Neural cell (in vitro differentiated cells): Measurements from ENCODE around the gene YPEL4.

Source experiments
- EP300 ChIP-seq: fragments of 450-650 bp; conservative IDR thresholded peaks from 2 replicates; pipeline ENCODE4 v1.6.1; 2014; ENCODE audit warnings: antibody characterized with exemption, mild to moderate bottlenecking, moderate library complexity; ENCODE audit not compliant: poor library complexity, severe bottlenecking
- EZH2 ChIP-seq: fragments of 200-600, 300-800 bp; shearing (Covaris generic), sonication (generic); IDR thresholded peaks from 2 replicates; pipeline ENCODE4 v1.6.1; 2014; ENCODE audit warnings: antibody characterized with exemption, low read length, borderline replicate concordance, mild to moderate bottlenecking; ENCODE audit not compliant: insufficient read depth, poor library complexity, severe bottlenecking
- MXI1 ChIP-seq: fragments of 450-650 bp; conservative IDR thresholded peaks from 2 replicates; pipeline ENCODE4 v1.6.1; 2014; ENCODE audit warnings: antibody characterized with exemption, mild to moderate bottlenecking; ENCODE audit not compliant: poor library complexity, severe bottlenecking
- POLR2AphosphoS5 ChIP-seq: IDR thresholded peaks from 2 replicates; pipeline ENCODE4 v1.6.1; 2012
- RAD21 ChIP-seq: fragments of 450-650 bp; conservative IDR thresholded peaks from 2 replicates; pipeline ENCODE4 v1.6.1; 2014; ENCODE audit warnings: antibody characterized with exemption, mild to moderate bottlenecking, moderate library complexity
- SMC3 ChIP-seq: fragments of 450-650 bp; conservative IDR thresholded peaks from 2 replicates; pipeline ENCODE4 v1.6.1; 2014; ENCODE audit warnings: antibody characterized with exemption, mild to moderate bottlenecking, moderate library complexity; ENCODE audit not compliant: poor library complexity
- TAF1 ChIP-seq: IDR thresholded peaks from 2 replicates; pipeline ENCODE4 v1.6.1; 2012; ENCODE audit warnings: low read depth
- TF ChIP-seq, protein P1 (sequence below): fragments of 450-650 bp; IDR thresholded peaks from 2 replicates; pipeline ENCODE4 v1.5.1; 2014; ENCODE audit warnings: antibody characterized with exemption, mild to moderate bottlenecking, moderate library complexity; ENCODE audit not compliant: poor library complexity, severe bottlenecking
- TF ChIP-seq, protein P2 (sequence below): IDR thresholded peaks from 2 replicates; pipeline ENCODE4 v1.6.1; 2012; ENCODE audit warnings: borderline replicate concordance

DNA sequence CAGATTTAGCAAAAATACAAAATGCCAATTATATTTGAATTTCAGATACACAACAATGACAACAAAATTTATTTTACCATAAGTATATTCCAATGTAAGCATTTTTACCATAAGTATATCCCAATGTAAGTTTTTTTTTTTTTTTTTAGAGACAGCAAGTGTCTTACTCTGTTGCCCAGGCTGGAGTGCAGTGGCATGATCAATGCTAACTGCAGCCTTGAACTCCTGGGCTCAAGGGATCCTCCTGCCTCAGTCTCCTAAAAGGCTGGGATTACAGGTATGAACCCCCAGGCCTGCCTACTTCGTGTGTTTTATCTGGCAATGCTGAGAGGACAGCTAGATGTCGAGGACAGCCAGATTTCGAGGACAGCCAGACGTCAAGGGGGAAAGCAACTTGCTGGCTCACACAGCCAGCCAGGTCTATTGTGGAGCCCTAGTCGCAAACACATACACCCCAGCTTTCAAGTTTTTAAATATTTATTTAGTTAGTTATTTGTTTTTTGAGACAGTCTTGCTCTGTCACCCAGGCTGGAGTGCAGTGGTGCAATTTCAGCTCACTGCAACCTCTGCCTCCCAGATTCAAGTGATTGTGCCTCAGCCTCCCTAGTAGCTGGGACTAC is 53.3 kb downstream of the YPEL4 start:
- TF ChIP-seq MXI1: no peak
- TF ChIP-seq EZH2: no peak
- TF ChIP-seq POLR2AphosphoS5: no peak
- TF ChIP-seq SMC3: no peak
- TF ChIP-seq, protein P1, sequence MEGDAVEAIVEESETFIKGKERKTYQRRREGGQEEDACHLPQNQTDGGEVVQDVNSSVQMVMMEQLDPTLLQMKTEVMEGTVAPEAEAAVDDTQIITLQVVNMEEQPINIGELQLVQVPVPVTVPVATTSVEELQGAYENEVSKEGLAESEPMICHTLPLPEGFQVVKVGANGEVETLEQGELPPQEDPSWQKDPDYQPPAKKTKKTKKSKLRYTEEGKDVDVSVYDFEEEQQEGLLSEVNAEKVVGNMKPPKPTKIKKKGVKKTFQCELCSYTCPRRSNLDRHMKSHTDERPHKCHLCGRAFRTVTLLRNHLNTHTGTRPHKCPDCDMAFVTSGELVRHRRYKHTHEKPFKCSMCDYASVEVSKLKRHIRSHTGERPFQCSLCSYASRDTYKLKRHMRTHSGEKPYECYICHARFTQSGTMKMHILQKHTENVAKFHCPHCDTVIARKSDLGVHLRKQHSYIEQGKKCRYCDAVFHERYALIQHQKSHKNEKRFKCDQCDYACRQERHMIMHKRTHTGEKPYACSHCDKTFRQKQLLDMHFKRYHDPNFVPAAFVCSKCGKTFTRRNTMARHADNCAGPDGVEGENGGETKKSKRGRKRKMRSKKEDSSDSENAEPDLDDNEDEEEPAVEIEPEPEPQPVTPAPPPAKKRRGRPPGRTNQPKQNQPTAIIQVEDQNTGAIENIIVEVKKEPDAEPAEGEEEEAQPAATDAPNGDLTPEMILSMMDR: no peak
- no peak for TF ChIP-seq EP300
- TF ChIP-seq TAF1: no peak
- TF ChIP-seq, protein P2, sequence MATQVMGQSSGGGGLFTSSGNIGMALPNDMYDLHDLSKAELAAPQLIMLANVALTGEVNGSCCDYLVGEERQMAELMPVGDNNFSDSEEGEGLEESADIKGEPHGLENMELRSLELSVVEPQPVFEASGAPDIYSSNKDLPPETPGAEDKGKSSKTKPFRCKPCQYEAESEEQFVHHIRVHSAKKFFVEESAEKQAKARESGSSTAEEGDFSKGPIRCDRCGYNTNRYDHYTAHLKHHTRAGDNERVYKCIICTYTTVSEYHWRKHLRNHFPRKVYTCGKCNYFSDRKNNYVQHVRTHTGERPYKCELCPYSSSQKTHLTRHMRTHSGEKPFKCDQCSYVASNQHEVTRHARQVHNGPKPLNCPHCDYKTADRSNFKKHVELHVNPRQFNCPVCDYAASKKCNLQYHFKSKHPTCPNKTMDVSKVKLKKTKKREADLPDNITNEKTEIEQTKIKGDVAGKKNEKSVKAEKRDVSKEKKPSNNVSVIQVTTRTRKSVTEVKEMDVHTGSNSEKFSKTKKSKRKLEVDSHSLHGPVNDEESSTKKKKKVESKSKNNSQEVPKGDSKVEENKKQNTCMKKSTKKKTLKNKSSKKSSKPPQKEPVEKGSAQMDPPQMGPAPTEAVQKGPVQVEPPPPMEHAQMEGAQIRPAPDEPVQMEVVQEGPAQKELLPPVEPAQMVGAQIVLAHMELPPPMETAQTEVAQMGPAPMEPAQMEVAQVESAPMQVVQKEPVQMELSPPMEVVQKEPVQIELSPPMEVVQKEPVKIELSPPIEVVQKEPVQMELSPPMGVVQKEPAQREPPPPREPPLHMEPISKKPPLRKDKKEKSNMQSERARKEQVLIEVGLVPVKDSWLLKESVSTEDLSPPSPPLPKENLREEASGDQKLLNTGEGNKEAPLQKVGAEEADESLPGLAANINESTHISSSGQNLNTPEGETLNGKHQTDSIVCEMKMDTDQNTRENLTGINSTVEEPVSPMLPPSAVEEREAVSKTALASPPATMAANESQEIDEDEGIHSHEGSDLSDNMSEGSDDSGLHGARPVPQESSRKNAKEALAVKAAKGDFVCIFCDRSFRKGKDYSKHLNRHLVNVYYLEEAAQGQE: no peak
- TF ChIP-seq RAD21: no peak
